Hepatocyte (in vitro differentiated cells): ENCODE data around the gene TCF12. TPM values are rescaled to one million over a fixed set of nuclear protein-coding genes. Genes with fewer than 3 reads are reported as not detected.

Source experiments
- DNase-seq: peaks from one replicate; pipeline ENCODE4 v3.0.0-alpha.2; 2016; ENCODE audit warnings: low spot score
- H2AFZ ChIP-seq: fragments of 200-600 bp; sonication (generic); 2 replicates; pipeline ENCODE4 v1.6.0; 2016; ENCODE audit warnings: antibody characterized with exemption, mild to moderate bottlenecking
- H3K27ac ChIP-seq: fragments of 200-600 bp; sonication (generic); 2 replicates; pipeline ENCODE4 v1.5.1; 2016; ENCODE audit warnings: mild to moderate bottlenecking
- H3K27me3 ChIP-seq: fragments of 200-600 bp; sonication (generic); 2 replicates; pipeline ENCODE4 v1.6.1; 2016
- H3K36me3 ChIP-seq: fragments of 200-600 bp; sonication (generic); replicated peaks from 2 replicates; pipeline ENCODE4 v1.5.1; 2016; ENCODE audit warnings: low read depth; ENCODE audit not compliant: insufficient read depth
- H3K4me1 ChIP-seq: fragments of 200-600 bp; sonication (generic); 2 replicates; pipeline ENCODE4 v1.5.1; 2016; ENCODE audit warnings: mild to moderate bottlenecking, moderate library complexity; ENCODE audit not compliant: insufficient read depth
- H3K4me2 ChIP-seq: fragments of 200-600 bp; sonication (generic); 2 replicates; pipeline ENCODE4 v1.6.0; 2016
- H3K4me3 ChIP-seq: fragments of 200-600 bp; sonication (generic); 2 replicates; pipeline ENCODE4 v1.5.1; 2016; ENCODE audit warnings: mild to moderate bottlenecking
- H3K79me2 ChIP-seq: fragments of 200-600 bp; sonication (generic); 2 replicates; pipeline ENCODE4 v1.6.0; 2017; ENCODE audit warnings: mild to moderate bottlenecking
- H3K9me2 ChIP-seq: fragments of 200-600 bp; sonication (generic); replicated peaks from 2 replicates; pipeline ENCODE4 v1.6.0; 2017; ENCODE audit warnings: mild to moderate bottlenecking; ENCODE audit not compliant: insufficient read depth
- H3K9me3 ChIP-seq: fragments of 200-600 bp; sonication (generic); 2 replicates; pipeline ENCODE4 v1.5.1; 2016; ENCODE audit warnings: low read depth, mild to moderate bottlenecking
- H4K20me1 ChIP-seq: fragments of 200-600 bp; sonication (generic); 2 replicates; pipeline ENCODE4 v1.6.0; 2016; ENCODE audit warnings: mild to moderate bottlenecking; ENCODE audit not compliant: insufficient read depth, poor library complexity, severe bottlenecking
- EZH2 ChIP-seq: fragments of 200-600 bp; sonication (generic); IDR thresholded peaks from 2 replicates; pipeline ENCODE4 v1.6.1; 2016; ENCODE audit warnings: antibody characterized with exemption, mild to moderate bottlenecking, borderline replicate concordance
- EZH2phosphoT487 ChIP-seq: fragments of 200-600 bp; sonication (generic); IDR thresholded peaks from one replicate; pipeline ENCODE4 v1.6.1; 2018; ENCODE audit warnings: antibody characterized with exemption, mild to moderate bottlenecking, low read depth, moderate library complexity; ENCODE audit not compliant: unreplicated experiment, severe bottlenecking
- WGBS: methylation state at CpG from one replicate; pipeline ENCODE4 v1.1.6; 2016; ENCODE audit warnings: low lambda C conversion rate; ENCODE audit errors: missing lambda C conversion rate; 5-methylcytosine and 5-hydroxymethylcytosine counted together
- polyA plus RNA-seq: library from polyadenylated mRNA; unstranded; fragments of >200 nt; fragmentation: Nextera tagmentation; extraction: Ambion mirVana; gene quantifications from 2 replicates; pipeline ENCODE4 v1.2.1, GENCODE V29; 2016
- total RNA-seq: library from RNA; depleted of rRNA; stranded (reverse); fragments of >200 nt; gene quantifications from 2 replicates; pipeline ENCODE4 v1.2.3, GENCODE V29; 2014
- TF ChIP-seq, protein P1 (sequence below): fragments of 200-600 bp; sonication (generic); IDR thresholded peaks from 2 replicates; pipeline ENCODE4 v1.5.1; 2016; ENCODE audit warnings: antibody characterized with exemption, mild to moderate bottlenecking; ENCODE audit not compliant: poor library complexity

The TCF12 gene
- total and polyA plus RNA-seq, 2 experiments from 2014 or later, result 42.0 to 93.2 TPM

- Histone ChIP-seq H3K4me2 (peak overlapping the region; percentile 5), H3K79me2 (peaks cover 81% of the 10 kb centered on the region), H3K9me2 (no peaks in the 10 kb centered on the region), H3K27ac (no peak overlapping the region), H3K4me3 (no peak overlapping the region), H3K9me3 (no peaks in the 10 kb centered on the region), H3K36me3 (no peaks in the 10 kb centered on the region), H3K4me1 (peaks cover 22% of the 10 kb centered on the region), H3K27me3 (no peaks in the 10 kb centered on the region), H4K20me1 (peaks cover 6% of the 10 kb centered on the region), H2AFZ (no peak overlapping the region)
- 38% methylated on average over 2 of the region's 2 CpGs for WGBS
- DNase-seq, result no peak
- TF ChIP-seq EZH2, result no peak
- TF ChIP-seq, protein P1, sequence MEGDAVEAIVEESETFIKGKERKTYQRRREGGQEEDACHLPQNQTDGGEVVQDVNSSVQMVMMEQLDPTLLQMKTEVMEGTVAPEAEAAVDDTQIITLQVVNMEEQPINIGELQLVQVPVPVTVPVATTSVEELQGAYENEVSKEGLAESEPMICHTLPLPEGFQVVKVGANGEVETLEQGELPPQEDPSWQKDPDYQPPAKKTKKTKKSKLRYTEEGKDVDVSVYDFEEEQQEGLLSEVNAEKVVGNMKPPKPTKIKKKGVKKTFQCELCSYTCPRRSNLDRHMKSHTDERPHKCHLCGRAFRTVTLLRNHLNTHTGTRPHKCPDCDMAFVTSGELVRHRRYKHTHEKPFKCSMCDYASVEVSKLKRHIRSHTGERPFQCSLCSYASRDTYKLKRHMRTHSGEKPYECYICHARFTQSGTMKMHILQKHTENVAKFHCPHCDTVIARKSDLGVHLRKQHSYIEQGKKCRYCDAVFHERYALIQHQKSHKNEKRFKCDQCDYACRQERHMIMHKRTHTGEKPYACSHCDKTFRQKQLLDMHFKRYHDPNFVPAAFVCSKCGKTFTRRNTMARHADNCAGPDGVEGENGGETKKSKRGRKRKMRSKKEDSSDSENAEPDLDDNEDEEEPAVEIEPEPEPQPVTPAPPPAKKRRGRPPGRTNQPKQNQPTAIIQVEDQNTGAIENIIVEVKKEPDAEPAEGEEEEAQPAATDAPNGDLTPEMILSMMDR, result no peak
- no peak for TF ChIP-seq EZH2phosphoT487
Measured at GRCh38 chr15:57224664-57225063, 306.2 kb downstream of the TCF12 start.

GRCh38 chr15:57227166-57227565 lies 308.7 kb downstream of the TCF12 start:
- no peak overlapping the region for H3K4me3 ChIP-seq
- no peak for DNase-seq
- H3K79me2 ChIP-seq, result peaks cover 72% of the 10 kb centered on the region
- H3K27ac ChIP-seq, result peak overlapping the region; percentile 4
- peaks cover 6% of the 10 kb centered on the region for H4K20me1 ChIP-seq
- TF ChIP-seq, protein P1, result no peak
- TF ChIP-seq EZH2, result no peak
- 56% methylated on average over 3 of the region's 3 CpGs for WGBS
- H2AFZ ChIP-seq, result no peak overlapping the region
- no peaks in the 10 kb centered on the region for H3K9me2 ChIP-seq
- H3K36me3 ChIP-seq, result no peaks in the 10 kb centered on the region
- H3K4me1 ChIP-seq, result peaks cover 22% of the 10 kb centered on the region
- H3K4me2 ChIP-seq, result peak overlapping the region; percentile 43
- no peaks in the 10 kb centered on the region for H3K9me3 ChIP-seq
- H3K27me3 ChIP-seq, result no peaks in the 10 kb centered on the region

GRCh38 chr15:57227899-57228298 lies 309.5 kb downstream of the TCF12 start:
- H3K9me3 ChIP-seq, result no peaks in the 10 kb centered on the region
- 60% methylated on average over 2 of the region's 2 CpGs for WGBS
- no peak for DNase-seq
- H3K4me2 ChIP-seq, result peak overlapping the region; percentile 43
- H2AFZ ChIP-seq, result no peak overlapping the region
- H3K79me2 ChIP-seq, result peaks cover 67% of the 10 kb centered on the region
- peaks cover 6% of the 10 kb centered on the region for H4K20me1 ChIP-seq
- no peaks in the 10 kb centered on the region for H3K27me3 ChIP-seq
- H3K4me1 ChIP-seq, result peaks cover 22% of the 10 kb centered on the region
- H3K27ac ChIP-seq, result peak overlapping the region; percentile 9
- H3K9me2 ChIP-seq, result no peaks in the 10 kb centered on the region
- H3K4me3 ChIP-seq, result no peak overlapping the region
- TF ChIP-seq EZH2phosphoT487 (no peak), EZH2 (no peak)
- TF ChIP-seq, protein P1, result no peak
- no peaks in the 10 kb centered on the region for H3K36me3 ChIP-seq

DNA sequence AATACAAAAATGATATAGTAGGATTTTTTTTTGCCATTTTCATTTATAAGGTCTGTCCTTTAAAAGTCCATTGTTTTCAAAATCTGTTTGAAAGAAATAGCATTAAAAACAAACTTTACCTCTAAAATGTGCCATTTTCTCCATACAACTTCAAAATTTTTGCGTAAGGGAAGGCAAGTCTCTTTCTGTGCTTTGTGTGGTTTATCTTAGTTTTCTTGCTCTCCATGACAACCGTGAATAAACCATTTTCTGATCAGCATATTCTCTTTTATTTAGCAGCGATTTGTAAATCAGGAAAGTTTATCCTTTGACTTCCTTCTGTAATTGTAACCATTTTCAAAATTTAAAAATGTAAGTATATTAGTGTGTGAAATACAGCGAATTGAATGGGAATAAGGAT lies 310.0 kb downstream of the TCF12 start:
- Histone ChIP-seq H3K9me3 (no peaks in the 10 kb centered on the region), H3K27ac (peak overlapping the region; percentile 1), H3K9me2 (no peaks in the 10 kb centered on the region), H3K4me2 (peak overlapping the region; percentile 43), H3K4me1 (peaks cover 22% of the 10 kb centered on the region), H3K36me3 (no peaks in the 10 kb centered on the region), H2AFZ (no peak overlapping the region), H3K79me2 (peaks cover 65% of the 10 kb centered on the region), H3K27me3 (no peaks in the 10 kb centered on the region), H3K4me3 (no peak overlapping the region), H4K20me1 (peaks cover 6% of the 10 kb centered on the region)
- WGBS, result 75% methylated on average over 4 of the region's 4 CpGs
- no peak for DNase-seq
- no peak for TF ChIP-seq EZH2phosphoT487
- TF ChIP-seq EZH2, result no peak
- TF ChIP-seq, protein P1, result no peak
